HepG2 (cell line): ENCODE measurements around the gene WDR59. TPM values are rescaled to one million over a fixed set of nuclear protein-coding genes. Genes with fewer than 3 reads are reported as not detected.
"Not testable (repeated sequence)": the region's sequence is repeated elsewhere in the genome, so short reads cannot be mapped to it uniquely, and the experiment has no call there.

Source experiments
- ATAC-seq: fragments of 200-7000 bp; cut with Tn5 transposase; 3 replicates; pipeline ENCODE4 v1.9.1; 2020; ENCODE audit warnings: mild to moderate bottlenecking, moderate library complexity
- BruUV-seq: library from RNA; stranded (reverse); fragments of 400-500 nt; replicated peaks from 2 replicates; lab custom pipeline; 2021; lab: Mats Ljungman, UMichigan
- CTCF ChIA-PET: fragments of 300-600 bp; formaldehyde crosslinking; extraction: SDS; loops from one replicate; lab custom pipeline; 2021; ENCODE audit warnings: low total read pairs, inconsistent platforms, low intra/inter-chr PET ratio; lab: Yijun Ruan, JAX
- POLR2A ChIA-PET: fragments of 350-600 bp; sonication (Branson Sonifier 250); formaldehyde crosslinking; loops from one replicate; lab custom pipeline; 2020; ENCODE audit warnings: antibody characterized with exemption, inconsistent platforms; lab: Yijun Ruan, JAX
- DNase-seq: peaks from one replicate; pipeline ENCODE4 v3.0.0-alpha.2; 2015; ENCODE audit warnings: low spot score
- FAIRE-seq: peaks from 3 replicates; lab custom pipeline; 2011; peaks lifted over from hg19 to GRCh38; lab: Jason Lieb, UNC
- H2AFZ ChIP-seq: one replicate; pipeline ENCODE4 v1.6.1; 2011; ENCODE audit warnings: low read length, inconsistent platforms
- H3K27ac ChIP-seq: fragments of 300-600 bp; 3 replicates; pipeline ENCODE4 v1.8.0; 2011; ENCODE audit warnings: mixed run types, mild to moderate bottlenecking, mixed read lengths, low read length, inconsistent platforms; ENCODE audit not compliant: insufficient read depth; ENCODE audit errors: extremely low read length
- H3K27me3 ChIP-seq, 2 experiments: fragments of 200-600 bp in 1 of 2; 2 replicates in 1 of 2; 3 replicates in 1 of 2; pipeline versions ENCODE4 v1.6.0 to v1.8.0; 2011; ENCODE audit warnings: low read length in 2 of 2, mild to moderate bottlenecking in 2 of 2, moderate library complexity in 2 of 2, inconsistent platforms in 1 of 2; ENCODE audit not compliant: insufficient read depth in 2 of 2, control insufficient read depth in 1 of 2
- H3K36me3 ChIP-seq, 2 experiments: fragments of 200-600 bp in 1 of 2; replicated peaks in 1 of 2; 2 replicates in 1 of 2; 3 replicates in 1 of 2; pipeline versions ENCODE4 v1.5.1 to v1.8.0; 2011; ENCODE audit warnings: low read length in 2 of 2, inconsistent platforms in 1 of 2; ENCODE audit not compliant: insufficient read depth in 2 of 2, control insufficient read depth in 1 of 2
- H3K4me1 ChIP-seq: 2 replicates; pipeline ENCODE4 v1.5.1; 2012; ENCODE audit warnings: low read length, inconsistent platforms; ENCODE audit not compliant: insufficient read depth
- H3K4me2 ChIP-seq: 2 replicates; pipeline ENCODE4 v1.6.0; 2011; ENCODE audit warnings: low read depth, low read length, inconsistent platforms
- H3K4me3 ChIP-seq, 3 experiments: fragments of 200-600 bp in 1 of 3; sonication (generic), shearing (Covaris generic) in 1 of 3; replicated peaks in 1 of 3; 2 replicates each; pipeline ENCODE4 v1.5.1; 2011 to 2016; ENCODE audit warnings: low read length in 3 of 3, inconsistent platforms in 2 of 3, low read depth in 2 of 3, mild to moderate bottlenecking in 2 of 3, control low read depth in 1 of 3, mixed read lengths in 1 of 3; ENCODE audit not compliant: insufficient read depth in 1 of 3
- H3K79me2 ChIP-seq: one replicate; pipeline ENCODE4 v1.6.1; 2011; ENCODE audit warnings: low read length, inconsistent platforms; ENCODE audit not compliant: insufficient read depth
- H3K9ac ChIP-seq: 2 replicates; pipeline ENCODE4 v1.6.0; 2011; ENCODE audit warnings: mild to moderate bottlenecking, low read depth, low read length, inconsistent platforms; ENCODE audit not compliant: insufficient read depth
- H3K9me3 ChIP-seq: 2 replicates; pipeline ENCODE4 v1.5.1; 2012; ENCODE audit warnings: mild to moderate bottlenecking, low read length
- H4K20me1 ChIP-seq: 2 replicates; pipeline ENCODE4 v1.6.0; 2011; ENCODE audit warnings: inconsistent platforms, mild to moderate bottlenecking, low read length, moderate library complexity; ENCODE audit not compliant: insufficient read depth
- CHD4 ChIP-seq: fragments of 200-600 bp; sonication (generic); IDR thresholded peaks from 2 replicates; pipeline ENCODE4 v1.7.0; 2017; ENCODE audit warnings: mild to moderate bottlenecking, low read length, borderline replicate concordance
- FOXA1 ChIP-seq, 2 experiments: fragments of 450-650 bp in 1 of 2; sonication (generic) in 1 of 2; formaldehyde crosslinking in 1 of 2; IDR thresholded peaks; 2 replicates each; pipeline versions ENCODE4 v1.4.0 to v1.6.1; 2016 to 2020; ENCODE audit warnings: missing genetic modification reagents in 1 of 2
- FOXJ3 ChIP-seq: sonication (generic); formaldehyde crosslinking; IDR thresholded peaks from 2 replicates; pipeline ENCODE4 v1.4.0; 2020; ENCODE audit warnings: missing genetic modification reagents, mild to moderate bottlenecking, borderline replicate concordance
- NR2F6 ChIP-seq, 2 experiments: IDR thresholded peaks; 2 replicates each; pipeline ENCODE4 v1.6.1; 2016; ENCODE audit warnings: antibody characterized with exemption in 1 of 2, mild to moderate bottlenecking in 1 of 2
- POGK ChIP-seq: sonication (generic); formaldehyde crosslinking; conservative IDR thresholded peaks from 2 replicates; pipeline ENCODE4 v1.8.0; 2022; ENCODE audit warnings: mild to moderate bottlenecking, moderate library complexity, missing genetic modification reagents
- RARA ChIP-seq: IDR thresholded peaks from 2 replicates; pipeline ENCODE4 v1.6.1; 2016; ENCODE audit warnings: missing genetic modification reagents, missing compliant biosample characterization
- RXRA ChIP-seq: sonication (generic); formaldehyde crosslinking; IDR thresholded peaks from 2 replicates; pipeline ENCODE4 v1.5.1; 2020; ENCODE audit warnings: missing genetic modification reagents
- RXRB ChIP-seq: IDR thresholded peaks from 2 replicates; pipeline ENCODE4 v1.6.1; 2016; ENCODE audit warnings: borderline replicate concordance, missing genetic modification reagents, missing compliant biosample characterization
- SRF ChIP-seq: IDR thresholded peaks from 2 replicates; pipeline ENCODE4 v1.6.1; 2011; ENCODE audit warnings: mild to moderate bottlenecking, low read depth, low read length, moderate library complexity
- THAP11 ChIP-seq: IDR thresholded peaks from 2 replicates; pipeline ENCODE4 v1.6.1; 2016; ENCODE audit warnings: missing biosample characterization, missing genetic modification reagents
- ZBTB33 ChIP-seq: sonication (generic); formaldehyde crosslinking; IDR thresholded peaks from 2 replicates; pipeline ENCODE4 v1.4.0; 2020; ENCODE audit warnings: missing genetic modification reagents
- ZFP1 ChIP-seq: IDR thresholded peaks from 2 replicates; pipeline ENCODE4 v1.6.1; 2016
- ZNF362 ChIP-seq: sonication (generic); formaldehyde crosslinking; IDR thresholded peaks from 2 replicates; pipeline ENCODE4 v1.4.0; 2020; ENCODE audit warnings: missing genetic modification reagents, mild to moderate bottlenecking, borderline replicate concordance
- ZNF430 ChIP-seq: sonication (generic); formaldehyde crosslinking; IDR thresholded peaks from 2 replicates; pipeline ENCODE4 v1.9.0; 2021; ENCODE audit warnings: mild to moderate bottlenecking, missing genetic modification reagents
- ZNF460 ChIP-seq: sonication (generic); formaldehyde crosslinking; IDR thresholded peaks from 2 replicates; pipeline ENCODE4 v1.5.1; 2020; ENCODE audit warnings: missing genetic modification reagents, mild to moderate bottlenecking, borderline replicate concordance
- ZNF543 ChIP-seq: sonication (generic); formaldehyde crosslinking; IDR thresholded peaks from 2 replicates; pipeline ENCODE4 v1.4.0; 2020; ENCODE audit warnings: mild to moderate bottlenecking, missing genetic modification reagents
- WGBS: methylation state at CpG from one replicate; pipeline ENCODE4 v1.1.6; 2017; ENCODE audit warnings: low lambda C conversion rate; 5-methylcytosine and 5-hydroxymethylcytosine counted together
- in situ Hi-C: cut with HindIII; loops from 2 replicates; pipeline ENCODE4 v1.10.0; 2017; ENCODE audit warnings: low pct_unique_long_range_greater_than_20kb; ENCODE audit not compliant: extremely low pct_ligation_motif_present
- intact Hi-C: fragments of 100-400 bp; cut with micrococcal nuclease; formaldehyde crosslinking; loops from one replicate; pipeline ENCODE4 v1.10.0; 2022; ENCODE audit not compliant: unreplicated experiment
- polyA plus RNA-seq, 8 experiments: library from polyadenylated mRNA; depleted of rRNA in 3 of 8; stranded (reverse) in 7 of 8; unstranded in 1 of 8; fragments of >200 nt; fragmentation: Illumina TruSeq in 4 of 8; extraction: Trizol in 4 of 8; gene quantifications; 2 replicates each; pipeline versions ENCODE4 v1.2.1 to v1.2.3, GENCODE V29; 2011 to 2016; ENCODE audit warnings: low read depth in 4 of 8, missing spikeins in 1 of 8, mixed read lengths in 1 of 8; ENCODE audit not compliant: insufficient read depth in 1 of 8
- total RNA-seq, 5 experiments: library from RNA; depleted of rRNA; stranded (reverse); fragments of >200 nt; fragmentation: Illumina TruSeq; extraction: Trizol; gene quantifications; 2 replicates each; pipeline ENCODE4 v1.2.3, GENCODE V29; 2016; ENCODE audit warnings: low read depth in 1 of 5
- TF ChIP-seq, protein P1 (sequence below): IDR thresholded peaks from 2 replicates; pipeline ENCODE4 v1.6.1; 2016; ENCODE audit warnings: low read depth

Gene WDR59
- total and polyA plus RNA-seq, 2 of the 13 experiments (the other 11 are each of a cell fraction or from before 2014, with no cell fraction given) = 65.2 to 306 TPM

DNA sequence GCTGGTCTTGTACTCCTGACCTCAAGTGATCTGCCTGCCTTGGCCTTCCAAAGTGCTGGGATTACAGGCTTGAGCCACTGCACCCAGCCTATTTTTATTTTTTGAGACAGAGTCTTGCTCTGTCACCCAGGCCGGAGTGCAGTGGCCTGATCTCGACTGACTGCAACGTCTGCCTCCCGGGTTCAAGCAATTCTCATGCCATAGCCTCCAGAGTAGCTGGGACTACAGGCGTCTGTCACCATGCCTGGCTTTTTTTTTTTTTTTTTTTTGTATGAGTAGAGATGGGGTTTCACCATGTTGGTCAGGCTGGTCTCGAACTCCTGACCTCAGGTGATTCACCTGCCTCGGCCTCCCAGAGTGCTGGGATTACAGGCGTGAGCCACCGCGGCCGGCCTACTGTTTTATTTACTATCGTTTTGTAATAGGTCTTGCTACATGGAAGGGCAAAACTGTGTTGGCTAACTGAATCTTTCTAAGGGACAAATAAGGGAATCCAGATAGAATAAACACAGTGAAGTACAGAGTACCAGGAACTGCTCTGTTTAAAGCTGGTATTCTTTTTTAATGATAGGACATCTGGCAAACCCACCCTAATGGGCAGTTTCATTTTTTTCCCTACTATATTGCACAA, 31.6 kb upstream of the WDR59 start:
- H3K27me3 ChIP-seq; H3K9me3 ChIP-seq; H3K4me3 ChIP-seq; CTCF ChIA-PET; in situ Hi-C loops; FAIRE-seq; intact Hi-C loops; H2AFZ ChIP-seq; H3K36me3 ChIP-seq; BruUV-seq; H3K9ac ChIP-seq; H3K4me2 ChIP-seq; TF ChIP-seq FOXA1, NR2F6 (IDR thresholded peaks at IDR 0.05): not testable (repeated sequence)
- Histone ChIP-seq H3K79me2 (peaks cover 98% of the 10 kb centered on the region), H4K20me1 (peaks cover 32% of the 10 kb centered on the region), H3K4me1 (peaks cover 50% of the 10 kb centered on the region), H3K27ac (peak overlapping the region; percentile 49)
- 53% methylated on average over 12 of the region's 12 CpGs for WGBS
- POLR2A ChIA-PET = interaction anchor here (1.8 to 2.2 kb wide), 3 partner anchors 18 to 31 kb away, joined by 7 to 9 read pairs (median 8); partner anchors contain the start of genes WDR59 and ZNRF1
- DNase-seq = peak; percentile 84
- peak; percentile 90 for ATAC-seq
- TF ChIP-seq RARA (CRISPR knock-in tag) (peak; percentile 70), FOXA1 (CRISPR knock-in tag; IDR thresholded peaks at IDR 0.05) (0 out of 2 replicates have a peak, but pooled peaks have one; percentile 23), SRF (peak; percentile 72), CHD4 (peak; percentile 74; the same call in 1 of the 2 replicates), THAP11 (CRISPR knock-in tag) (0 out of 2 replicates have a peak, but pooled peaks have one; percentile 30), ZNF362 (CRISPR knock-in tag) (peak; percentile 64; the same call in 1 of the 2 replicates), ZNF543 (CRISPR knock-in tag) (0 out of 2 replicates have a peak, but pooled peaks have one; percentile 55), NR2F6 (CRISPR knock-in tag; IDR thresholded peaks at IDR 0.05) (peak; percentile 55; the same call in 1 of the 2 replicates), ZNF460 (peak; percentile 97), FOXJ3 (0 out of 2 replicates have a peak, but pooled peaks have one; percentile 37), ZFP1 (0 out of 2 replicates have a peak, but pooled peaks have one; percentile 48), RXRB (CRISPR knock-in tag) (peak; percentile 59), RXRA (CRISPR knock-in tag) (peak; percentile 47; the same call in 1 of the 2 replicates), POGK (0 out of 2 replicates have a peak, but pooled peaks have one; percentile 28), ZBTB33 (CRISPR knock-in tag) (peak; percentile 94), ZNF430 (peak; percentile 43; the same call in 1 of the 2 replicates)
- TF ChIP-seq, protein P1, sequence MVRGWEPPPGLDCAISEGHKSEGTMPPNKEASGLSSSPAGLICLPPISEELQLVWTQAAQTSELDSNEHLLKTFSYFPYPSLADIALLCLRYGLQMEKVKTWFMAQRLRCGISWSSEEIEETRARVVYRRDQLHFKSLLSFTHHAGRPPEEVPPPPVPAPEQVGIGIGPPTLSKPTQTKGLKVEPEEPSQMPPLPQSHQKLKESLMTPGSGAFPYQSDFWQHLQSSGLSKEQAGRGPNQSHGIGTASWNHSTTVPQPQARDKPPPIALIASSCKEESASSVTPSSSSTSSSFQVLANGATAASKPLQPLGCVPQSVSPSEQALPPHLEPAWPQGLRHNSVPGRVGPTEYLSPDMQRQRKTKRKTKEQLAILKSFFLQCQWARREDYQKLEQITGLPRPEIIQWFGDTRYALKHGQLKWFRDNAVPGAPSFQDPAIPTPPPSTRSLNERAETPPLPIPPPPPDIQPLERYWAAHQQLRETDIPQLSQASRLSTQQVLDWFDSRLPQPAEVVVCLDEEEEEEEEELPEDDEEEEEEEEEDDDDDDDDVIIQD (CRISPR knock-in tag) = peak; percentile 85
